Kidney glomerular epithelial cell (primary cell): ENCODE data around the gene LRRC66.

Source experiments
- DNase-seq: peaks from one replicate; lab custom pipeline; 2025; lab: John Stamatoyannopoulos, UW

Gene LRRC66

GRCh38 chr4:52014903-52015302 is 5.3 kb downstream of the LRRC66 start:
- no peak for DNase-seq

DNA sequence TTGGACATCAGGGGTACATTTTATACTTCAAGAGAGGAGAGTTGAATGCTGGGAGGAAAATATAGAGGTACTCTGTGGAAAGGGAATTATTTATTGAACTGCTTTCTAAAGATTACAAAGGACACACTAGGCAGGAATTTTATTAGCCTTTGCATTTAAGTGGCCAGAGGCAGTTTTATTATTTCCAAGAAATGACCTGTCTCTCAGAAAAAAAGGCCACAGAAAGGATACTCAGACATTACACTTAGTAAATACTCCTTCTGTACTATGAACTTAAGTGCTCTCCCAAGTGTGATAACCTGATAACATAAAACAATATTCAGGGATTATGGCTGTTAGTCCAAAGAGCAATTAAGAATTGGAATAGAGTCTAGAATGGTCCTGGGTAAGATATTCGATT is 7.5 kb downstream of the LRRC66 start:
- no peak for DNase-seq

DNA sequence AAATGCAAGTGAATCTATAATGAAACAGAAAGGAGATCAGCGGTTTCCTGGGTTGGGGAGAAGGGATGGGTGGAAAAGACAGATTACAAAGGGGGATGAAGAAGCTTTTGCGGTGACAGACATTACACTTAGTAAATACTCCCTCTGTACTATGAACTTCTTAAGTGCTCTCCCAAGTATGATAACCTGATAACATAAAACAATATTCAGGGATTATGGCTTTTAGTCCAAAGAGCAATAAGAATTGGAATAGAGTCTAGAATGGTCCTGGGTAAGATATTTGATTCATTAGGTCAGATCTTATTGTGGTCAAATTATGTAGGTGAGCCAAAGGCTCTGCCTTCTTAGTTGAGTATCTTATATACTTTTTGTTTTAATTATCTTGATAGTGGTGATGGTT is 9.2 kb downstream of the LRRC66 start:
- DNase-seq = no peak

DNA sequence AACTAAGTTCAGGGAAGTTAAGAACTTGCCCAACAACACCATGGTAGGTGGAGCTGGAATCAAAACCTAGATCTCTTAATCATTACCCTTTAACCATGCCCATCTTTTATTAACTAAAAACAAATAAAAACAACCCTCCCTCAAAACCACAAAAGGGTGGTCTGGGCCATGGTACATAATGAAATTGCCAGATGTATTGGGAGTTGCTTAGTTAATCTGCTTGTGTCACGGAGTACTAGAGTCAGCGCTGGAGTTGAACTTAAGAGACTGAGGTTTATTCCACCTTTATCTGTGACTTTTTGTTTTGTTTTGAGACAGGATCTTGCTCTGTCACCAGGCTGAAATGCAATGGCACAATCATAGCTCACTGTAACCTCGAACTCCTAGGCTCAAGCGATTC is 13.3 kb downstream of the LRRC66 start:
- no peak for DNase-seq

- DNase-seq = no peak
Measured at GRCh38 chr4:52005604-52006273, 14.4 kb downstream of the LRRC66 start.

DNA sequence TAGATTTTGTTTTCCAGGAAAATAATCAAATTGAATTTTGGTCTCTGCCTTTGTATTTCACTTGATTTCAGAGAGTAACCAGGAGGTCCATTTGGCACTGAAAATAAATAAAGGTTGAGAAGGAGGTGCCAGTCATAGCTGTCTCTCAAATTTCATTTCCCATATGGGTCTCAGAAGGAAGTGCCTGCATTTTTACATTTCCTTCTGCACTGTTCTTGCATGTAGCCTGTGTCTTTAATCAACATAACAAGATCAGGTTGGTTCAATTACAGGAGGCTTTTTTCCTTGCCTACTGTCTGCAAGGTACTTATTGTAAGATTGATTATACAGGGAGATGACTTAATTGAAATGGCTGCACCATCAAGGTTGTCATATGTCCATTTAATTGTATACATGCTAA is 15.7 kb downstream of the LRRC66 start:
- DNase-seq = no peak

DNA sequence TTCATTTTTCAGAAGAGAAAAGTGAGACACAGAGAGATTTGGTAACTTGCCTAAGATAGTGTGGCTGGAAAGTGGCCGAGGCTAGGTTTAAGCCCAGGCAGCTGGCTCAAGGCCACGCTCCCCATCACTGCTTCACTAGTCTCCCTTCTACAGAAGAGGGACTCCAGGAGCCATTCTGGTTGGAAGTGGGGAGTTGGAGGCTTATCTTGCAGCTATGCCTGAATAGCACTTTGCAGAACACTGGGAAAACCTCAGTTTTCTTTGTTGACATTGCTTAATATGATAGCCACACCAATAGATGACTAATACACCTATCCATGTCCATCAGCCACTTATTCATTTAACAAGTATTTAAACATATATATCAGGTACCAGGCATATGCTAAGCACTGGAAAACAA is 18.5 kb downstream of the LRRC66 start:
- DNase-seq = peak; percentile 40

- DNase-seq = no peak
Measured at GRCh38 chr4:51999250-51999649, 20.9 kb downstream of the LRRC66 start.

DNA sequence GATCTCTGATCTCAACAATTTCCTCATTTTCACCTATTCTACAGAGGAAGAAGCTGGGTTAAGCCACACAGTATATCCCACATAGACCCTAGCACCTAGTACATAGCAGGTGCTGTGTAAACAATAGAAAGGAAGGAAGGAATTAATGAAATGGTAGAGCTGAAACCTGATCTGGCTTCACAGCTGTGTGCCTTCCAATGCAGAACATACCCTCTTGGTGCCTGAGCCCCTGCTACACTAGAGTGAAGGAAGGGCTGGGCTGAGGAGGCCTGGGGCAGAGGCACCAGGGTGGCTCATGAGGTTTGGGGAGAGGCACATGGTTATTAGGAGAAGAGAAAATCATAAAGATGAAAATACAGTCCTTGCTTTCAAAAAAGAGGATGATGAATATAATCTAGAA is 21.3 kb downstream of the LRRC66 start:
- DNase-seq = no peak

DNA sequence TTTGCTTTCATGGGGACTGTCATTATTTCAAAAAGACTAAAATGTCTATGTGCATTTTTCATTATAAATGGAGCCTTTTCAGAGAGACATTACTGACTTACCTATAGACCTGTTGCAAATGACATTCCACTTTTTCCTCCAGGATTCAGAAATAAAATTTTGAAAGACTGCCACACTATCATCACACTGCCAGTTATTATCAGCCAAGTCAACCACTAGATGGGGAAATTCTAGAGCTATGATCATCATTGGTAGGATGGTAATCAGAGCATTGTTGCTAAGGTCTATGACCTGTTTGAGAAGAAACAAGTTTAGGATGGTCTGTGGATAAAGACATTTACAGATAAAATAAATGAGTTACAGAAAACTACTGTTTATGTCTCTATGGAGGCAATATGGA is 22.5 kb downstream of the LRRC66 start:
- no peak for DNase-seq

DNA sequence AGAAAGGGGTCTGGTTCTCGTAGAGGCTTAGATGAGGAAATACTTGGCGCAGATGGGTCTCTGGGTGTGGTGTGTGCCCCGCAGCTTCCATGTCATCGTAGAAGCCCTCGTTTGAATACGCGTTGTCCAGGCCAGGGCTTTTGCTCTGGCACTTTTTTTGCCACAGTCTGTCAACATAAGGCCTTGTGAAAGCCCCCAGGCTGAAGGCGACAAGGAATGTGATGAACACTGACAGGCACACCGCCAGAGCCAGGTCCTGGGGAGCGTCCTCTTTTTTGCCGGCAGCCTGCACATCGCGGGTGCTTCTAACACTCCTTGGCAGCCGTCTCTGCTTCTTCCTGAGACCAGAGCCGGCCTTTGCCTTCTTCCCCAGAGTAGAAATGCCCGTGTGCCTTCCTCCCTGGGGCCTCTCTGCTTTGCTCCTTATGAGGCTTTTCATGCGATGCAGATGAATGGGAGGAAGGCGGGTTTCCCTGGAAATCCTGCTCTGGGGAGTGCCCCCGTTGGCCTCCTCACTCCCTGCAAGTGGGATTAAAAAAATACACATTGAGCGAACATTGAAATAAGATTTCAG is 24.4 kb downstream of the LRRC66 start:
- no peak for DNase-seq

DNA sequence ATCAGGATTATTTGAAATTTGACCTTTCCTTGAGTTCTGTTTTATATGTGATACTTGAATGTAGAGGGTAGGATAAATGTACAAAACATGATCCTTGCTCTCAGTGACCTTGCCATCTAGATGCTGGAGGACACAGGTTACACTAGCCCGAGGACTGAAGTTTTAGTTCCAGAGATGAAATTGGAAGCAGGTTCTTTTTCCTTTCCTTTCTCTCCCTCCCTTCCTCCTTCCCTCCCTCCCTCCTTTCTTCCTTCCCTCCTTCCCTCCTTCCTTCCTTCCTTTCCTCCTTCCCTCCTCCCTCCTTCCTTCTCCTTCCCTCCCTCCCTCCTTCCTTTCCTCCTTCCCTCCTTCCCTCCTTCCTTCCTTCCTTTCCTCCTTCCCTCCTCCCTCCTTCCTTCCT is 54.3 kb downstream of the LRRC66 start:
- no peak for DNase-seq

- peak; percentile 39 for DNase-seq
Measured at GRCh38 chr4:51963841-51964517, 56.2 kb downstream of the LRRC66 start.

DNA sequence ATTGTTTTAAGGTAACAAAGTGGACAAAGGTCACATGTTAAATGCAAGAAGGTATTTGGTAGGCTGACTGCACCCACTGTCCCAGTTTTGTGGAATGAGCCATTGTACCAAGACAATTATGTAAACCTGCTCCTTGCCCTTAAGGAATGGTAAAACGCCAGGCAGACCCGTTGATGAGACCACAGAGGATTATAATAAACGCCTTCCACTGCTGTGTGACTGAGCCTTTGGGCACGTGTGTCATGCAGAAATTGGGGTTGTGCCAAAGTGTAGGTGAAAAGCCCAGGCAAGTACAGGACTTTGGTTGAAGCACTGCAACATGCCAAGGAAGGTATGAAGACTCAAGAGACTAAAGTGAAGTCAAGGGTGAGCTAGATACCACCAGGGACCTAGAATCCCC is 59.7 kb downstream of the LRRC66 start:
- DNase-seq = no peak

DNA sequence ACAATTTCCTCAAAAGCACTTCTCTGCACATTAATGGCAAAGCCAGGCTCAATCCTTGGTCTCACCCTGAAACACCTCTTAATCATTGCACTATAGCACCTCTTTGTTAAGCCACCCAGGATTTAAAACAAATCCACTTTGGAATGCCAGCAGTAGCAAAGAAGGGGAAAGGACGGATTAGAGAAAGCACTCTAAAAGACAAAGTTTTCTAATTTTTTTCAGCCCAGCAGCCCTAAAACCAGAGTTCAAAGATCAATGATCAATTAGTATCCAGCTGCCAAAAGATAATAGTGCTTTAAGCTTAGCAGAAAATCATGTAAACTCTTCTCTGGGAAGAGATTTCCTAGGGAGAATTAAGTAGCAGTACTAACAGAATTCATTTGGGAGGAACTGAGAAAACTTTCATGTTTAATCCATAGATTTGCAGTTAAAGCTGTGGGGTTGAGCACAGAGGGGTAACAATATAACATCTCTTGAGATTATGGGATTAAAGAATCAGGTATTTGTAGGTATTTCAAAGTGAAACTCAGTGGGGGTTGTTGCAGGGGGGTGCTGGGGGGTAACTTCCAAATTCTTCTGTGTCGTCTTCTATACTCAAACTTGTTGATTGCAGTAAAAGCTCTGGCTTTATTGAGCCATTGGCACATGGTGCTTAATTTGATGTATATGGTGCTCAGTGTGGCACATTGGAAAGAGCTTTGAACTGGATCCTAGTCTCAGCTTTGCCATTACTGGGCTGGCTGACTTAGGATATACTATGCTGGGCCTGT is 61.8 kb downstream of the LRRC66 start:
- no peak for DNase-seq
